DMS153 treated with DMSO at 0.1 percent for 48 hours (cell line): ENCODE results near the gene UBL3.

Experiments used
- DNase-seq: peaks from one replicate; lab custom pipeline; 2025; ENCODE audit not compliant: unreplicated experiment; lab: John Stamatoyannopoulos, UW

UBL3 gene

DNA sequence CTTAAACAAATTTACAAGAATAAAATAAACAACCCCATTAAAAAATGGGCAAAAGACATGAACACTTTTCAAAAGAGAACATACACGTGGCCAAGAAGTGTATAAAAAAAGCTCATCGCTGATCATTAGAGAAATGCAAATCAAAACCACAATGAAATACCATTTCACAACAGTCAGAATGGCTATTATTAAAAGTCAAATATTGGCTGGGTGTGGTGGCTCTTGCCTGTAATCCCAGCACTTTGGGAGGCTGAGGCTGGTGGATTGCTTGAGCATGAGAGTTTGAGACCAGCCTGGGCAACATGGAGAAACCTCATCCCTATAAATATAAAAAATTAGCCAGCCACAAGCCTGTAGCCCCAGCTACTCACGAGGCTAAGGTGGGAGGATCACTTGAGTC is 89.9 kb downstream of the UBL3 start:
- no peak for DNase-seq

DNA sequence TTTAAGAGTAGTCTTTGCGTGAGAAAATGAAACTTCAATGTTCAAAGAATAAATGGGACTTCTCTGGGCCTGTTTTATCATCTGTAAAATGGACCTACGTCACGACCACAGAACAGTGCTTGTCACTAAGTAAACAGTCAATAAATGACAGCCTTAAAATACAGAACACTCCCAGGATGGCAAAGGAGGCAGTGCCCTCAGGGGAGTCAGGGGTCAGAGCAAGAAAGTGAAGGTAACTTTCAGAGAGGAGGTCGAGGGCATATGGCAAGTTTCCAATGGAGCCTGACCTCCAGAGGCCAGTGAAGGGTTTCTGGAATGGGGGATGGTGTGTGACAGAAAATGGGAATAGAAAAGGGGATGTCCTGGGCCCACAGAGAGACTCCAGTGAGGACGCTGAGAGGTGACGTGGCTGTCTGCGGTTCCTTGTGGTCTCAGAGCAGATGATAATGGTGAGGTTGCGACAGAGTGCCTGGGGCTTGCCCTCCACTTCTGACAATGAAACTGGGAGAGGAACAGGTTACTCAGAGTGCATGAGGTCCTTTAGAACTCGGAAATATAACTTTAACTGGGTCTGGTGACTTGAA is 91.8 kb downstream of the UBL3 start:
- DNase-seq = no peak

DNA sequence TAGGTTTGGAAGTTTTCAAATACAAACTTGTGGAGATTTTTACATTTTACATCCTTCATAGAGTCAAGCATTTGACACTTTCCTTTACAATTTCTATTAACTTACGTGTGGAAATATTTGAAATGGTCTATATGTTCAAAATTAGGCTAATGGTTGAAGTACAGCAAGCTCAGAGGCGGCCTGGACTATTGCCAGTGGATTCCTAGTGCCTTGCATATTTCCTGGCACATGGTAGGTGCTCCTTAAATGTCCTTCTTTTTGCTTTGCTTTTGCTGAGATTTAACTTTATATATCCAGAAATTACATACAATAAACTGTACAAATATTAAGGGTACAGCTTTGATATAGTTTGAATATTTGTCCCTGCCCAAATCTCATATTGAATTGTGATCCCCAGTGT is 93.9 kb downstream of the UBL3 start:
- no peak for DNase-seq

DNA sequence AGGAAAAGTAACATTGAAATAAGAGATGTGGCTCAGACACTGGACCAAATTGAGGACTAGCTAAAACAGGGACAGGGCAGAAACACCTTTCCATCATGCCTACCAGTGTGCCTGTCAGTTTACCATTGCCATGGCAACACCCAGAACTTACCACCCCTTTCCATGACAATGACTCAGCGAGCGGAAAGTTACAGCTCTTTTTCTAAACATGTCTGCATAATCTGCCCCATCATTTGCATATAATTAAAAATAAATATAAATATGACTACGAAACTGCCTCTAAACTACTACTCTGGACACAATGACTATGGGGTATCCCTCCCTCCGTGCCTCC is 96.0 kb downstream of the UBL3 start:
- DNase-seq = no peak

DNA sequence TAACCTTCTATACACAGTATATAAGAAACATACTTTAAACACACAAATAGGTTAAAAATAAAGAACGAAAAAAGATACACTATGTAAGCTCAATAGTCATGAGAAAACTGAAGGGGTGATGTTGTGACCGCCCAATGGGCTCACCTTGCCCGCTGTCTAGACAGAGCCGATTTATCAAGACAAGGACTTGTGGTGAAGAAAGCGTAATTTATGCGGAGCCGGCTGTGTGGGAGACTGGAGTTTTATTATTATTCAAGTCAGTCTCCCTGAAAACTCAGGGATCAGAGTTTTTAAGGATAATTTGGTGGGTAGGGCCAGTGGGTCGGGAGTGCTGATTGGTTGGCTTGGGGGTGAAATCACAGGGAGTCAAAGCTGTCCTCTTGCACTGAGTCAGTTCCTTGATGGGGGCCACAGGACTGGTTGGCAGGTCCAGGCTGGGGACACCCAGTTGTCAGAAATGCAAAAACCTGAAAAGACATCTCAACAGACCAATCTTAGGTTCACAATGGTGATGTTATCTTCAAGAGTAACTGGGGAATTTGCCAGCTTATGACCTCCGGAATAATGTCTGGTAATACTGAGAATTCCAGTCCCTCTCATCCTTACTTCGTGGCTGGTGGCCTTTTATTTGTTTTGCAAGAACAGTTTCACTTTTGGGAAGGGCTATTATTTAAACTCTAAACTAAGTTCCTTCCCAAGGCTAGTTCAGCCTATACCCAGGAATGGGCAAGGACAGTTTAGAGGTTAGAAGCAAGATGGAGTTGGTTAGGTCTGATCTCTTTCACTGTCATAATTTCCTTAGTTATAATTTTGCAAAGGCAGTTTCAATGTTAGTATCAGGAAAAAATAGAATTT is 96.6 kb downstream of the UBL3 start:
- DNase-seq = no peak

DNA sequence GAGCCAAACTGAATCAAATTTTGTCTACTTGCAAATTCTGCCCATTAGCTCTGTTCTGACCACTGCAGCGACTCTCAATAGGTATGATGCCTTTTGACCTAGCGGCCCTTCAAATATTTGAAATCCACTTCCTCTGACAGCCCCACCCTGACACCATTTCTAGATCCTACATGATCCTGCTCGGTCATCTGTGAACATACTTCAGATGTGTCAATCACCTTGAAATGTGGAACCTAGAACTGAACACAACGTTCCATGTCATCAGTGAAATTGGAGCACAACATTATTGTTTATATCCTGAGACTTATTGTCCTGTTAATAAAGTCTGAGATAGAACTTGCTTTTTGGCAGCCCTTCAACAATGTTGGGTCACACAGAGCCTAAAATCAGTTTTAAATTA is 98.2 kb downstream of the UBL3 start:
- DNase-seq = no peak

DNA sequence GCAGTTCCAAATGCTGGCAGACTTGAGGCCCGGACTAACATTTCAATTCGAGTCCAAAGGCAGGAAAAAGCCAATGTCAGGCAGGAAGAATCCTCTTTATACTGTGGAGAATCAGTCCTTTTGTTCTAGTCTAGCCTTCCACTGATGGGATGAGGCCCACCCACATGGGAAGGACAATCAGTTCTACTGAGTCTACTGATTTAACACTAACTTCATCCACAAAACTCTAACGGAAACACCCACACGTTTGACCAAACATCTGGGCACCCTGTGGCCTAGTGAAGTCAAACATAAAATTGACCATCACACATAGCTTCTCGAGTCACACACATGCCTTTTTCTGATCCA is 100.3 kb downstream of the UBL3 start:
- no peak for DNase-seq

DNA sequence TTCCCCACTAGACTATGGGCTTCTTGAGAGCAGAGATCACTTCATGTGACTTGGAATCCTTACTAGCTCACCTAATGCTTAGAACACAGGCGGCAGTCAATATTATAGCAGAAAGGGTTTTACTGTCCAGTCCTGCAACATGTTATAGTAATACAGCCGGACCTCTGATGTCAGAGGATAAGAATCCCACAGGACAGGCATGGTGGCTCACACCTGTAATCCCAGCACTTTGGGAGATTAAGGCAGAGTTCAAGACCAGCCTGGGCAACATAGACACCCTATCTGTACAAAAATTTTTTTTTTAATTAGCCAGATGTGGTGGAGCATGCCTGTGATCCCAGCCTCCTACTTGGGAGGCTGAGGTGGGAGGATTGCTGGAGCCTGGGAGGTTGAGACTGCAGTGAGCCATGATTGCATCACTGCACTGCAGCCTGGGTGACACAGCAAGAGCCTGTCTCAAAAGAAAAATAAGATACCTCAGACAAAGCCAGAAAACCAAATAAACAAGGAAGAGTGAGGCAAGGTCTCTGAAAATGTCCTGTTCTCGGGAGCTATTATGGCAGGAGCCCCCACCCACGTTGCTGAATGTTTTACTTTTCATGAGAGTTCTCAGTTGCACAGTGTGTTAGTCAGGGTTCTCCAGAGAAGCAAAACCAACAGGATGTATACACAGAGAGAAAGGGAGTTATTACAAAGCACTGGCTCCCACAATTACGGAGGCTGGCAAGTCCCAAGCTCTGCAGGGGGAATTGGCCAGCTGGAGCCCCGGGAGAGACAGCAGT is 100.8 kb downstream of the UBL3 start:
- DNase-seq = no peak

DNA sequence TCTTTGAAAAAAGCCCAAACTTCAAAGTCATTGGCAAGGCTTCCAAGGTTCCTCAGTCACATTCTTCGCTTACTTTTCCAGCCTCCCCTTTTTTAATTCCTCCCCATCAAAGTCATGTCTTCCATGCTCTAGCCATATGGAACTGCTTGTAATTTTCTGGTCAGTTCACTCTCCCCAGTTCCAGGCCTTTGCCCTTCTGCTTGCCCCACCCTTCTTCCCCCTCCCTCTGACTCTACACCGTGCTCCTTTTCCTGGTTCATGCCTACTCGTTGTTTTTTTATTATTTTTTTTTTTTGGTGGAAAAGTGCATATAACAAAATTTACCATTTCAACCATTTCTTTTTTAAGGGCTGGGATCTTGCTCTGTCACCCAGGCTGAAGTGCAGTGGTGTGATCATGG is 102.3 kb downstream of the UBL3 start:
- no peak for DNase-seq

DNA sequence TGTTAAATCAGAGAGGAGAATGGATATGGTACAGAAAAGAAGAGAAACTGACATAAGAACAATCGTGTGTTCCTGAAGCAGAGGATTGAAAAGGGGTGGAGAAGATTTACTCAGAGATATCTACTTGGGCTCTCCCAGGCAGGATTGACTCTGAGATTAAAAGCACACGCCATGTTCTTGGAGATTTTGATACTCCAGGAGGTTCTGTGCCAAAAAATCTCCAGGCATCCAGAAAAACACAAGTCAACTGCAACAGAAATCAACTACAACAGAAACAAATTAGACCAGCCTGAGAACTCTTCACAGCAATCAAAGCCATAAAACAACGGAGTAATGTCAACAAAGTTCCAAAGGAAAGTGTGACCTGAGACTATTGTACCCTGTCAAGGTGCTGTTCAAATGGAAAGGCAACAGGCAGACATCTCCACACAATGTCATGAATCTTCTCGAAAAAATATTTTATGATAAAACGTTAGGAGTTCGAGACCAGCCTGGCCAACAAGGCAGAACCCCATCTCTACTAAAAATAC is 104.2 kb downstream of the UBL3 start:
- DNase-seq = no peak

DNA sequence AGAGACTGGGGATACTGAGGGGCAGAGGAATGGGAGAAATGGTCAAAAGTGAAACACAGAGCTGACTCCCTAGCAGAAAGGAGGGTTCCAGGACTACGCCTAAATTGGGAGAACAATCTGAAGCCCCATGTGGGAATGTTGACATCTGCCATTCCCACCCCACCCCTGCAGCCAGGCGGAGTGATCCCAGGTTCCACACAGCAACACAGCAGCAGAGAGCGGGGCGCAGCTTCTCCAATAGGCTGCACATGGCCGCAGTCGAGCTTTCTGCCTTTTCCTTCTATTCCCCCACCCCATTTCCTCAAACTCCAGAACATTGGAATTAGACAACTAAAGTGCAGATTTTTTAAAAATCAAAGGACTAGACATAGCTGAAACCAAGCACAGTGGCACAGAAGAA is 104.7 kb downstream of the UBL3 start:
- DNase-seq = no peak

DNA sequence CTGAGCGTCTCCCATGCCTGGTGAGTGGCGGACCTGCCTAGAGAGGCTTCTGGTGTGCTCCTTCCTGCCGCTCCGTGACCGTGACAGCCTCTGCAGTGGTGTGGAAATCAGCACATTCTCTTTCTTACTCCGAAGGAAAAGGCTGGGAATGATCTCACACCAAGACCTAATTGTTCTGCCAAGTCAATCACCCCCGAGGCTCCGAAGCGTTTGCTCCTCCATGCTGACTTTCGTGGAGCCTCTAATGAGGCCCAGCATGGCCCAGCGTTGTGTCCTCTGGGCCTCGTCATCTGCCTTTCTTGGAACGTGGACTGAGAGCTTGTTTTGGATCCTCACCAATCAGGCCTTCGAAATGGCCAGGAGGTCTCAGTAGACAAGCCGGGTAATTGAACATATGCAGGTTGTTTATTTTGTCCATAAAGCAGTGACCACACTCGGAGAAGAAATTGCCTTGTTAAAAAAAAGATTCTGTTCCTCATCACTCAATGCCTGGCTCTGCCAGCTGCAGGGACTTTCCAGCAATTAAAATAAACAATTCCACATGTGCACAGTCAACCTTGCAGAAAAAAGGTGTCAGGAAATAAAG is 107.1 kb downstream of the UBL3 start:
- no peak for DNase-seq

DNA sequence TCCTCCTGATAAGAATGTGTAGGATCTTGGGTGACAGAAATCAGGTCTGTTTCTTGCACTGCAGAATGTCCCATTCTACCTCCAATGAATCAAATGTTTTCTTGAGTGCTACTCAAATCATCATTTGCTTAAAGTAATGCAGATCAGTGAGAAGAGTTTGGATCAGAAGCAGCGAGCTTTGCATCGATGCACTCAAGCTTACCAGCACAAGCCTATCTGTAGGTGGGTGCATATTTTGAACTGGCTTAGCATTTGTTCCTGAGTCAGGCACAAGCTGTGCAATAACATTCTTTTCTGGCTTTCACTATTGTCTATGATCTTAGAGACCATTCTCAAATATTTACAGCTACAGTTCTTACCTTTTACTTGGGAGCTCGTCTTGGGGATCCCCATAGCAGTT is 109.5 kb downstream of the UBL3 start:
- DNase-seq = no peak

DNA sequence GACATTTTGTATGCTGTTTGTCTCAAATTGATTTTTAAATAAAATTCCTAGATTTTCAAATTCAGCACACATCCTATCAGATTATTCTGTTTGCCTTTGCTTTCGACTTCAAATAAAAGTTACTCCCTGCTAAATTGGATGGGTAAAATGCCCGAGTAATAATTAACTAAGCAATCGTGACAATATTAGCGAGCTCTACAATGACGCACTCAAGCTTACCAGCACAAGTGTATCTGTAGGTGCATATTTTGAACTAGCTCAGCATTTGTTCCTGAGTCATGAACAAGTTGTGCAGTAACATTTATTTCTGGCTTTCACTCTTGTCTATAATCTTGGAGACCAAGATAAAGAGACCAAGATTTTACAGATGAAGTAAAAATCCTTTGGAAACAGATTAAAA is 113.4 kb downstream of the UBL3 start:
- DNase-seq = no peak

DNA sequence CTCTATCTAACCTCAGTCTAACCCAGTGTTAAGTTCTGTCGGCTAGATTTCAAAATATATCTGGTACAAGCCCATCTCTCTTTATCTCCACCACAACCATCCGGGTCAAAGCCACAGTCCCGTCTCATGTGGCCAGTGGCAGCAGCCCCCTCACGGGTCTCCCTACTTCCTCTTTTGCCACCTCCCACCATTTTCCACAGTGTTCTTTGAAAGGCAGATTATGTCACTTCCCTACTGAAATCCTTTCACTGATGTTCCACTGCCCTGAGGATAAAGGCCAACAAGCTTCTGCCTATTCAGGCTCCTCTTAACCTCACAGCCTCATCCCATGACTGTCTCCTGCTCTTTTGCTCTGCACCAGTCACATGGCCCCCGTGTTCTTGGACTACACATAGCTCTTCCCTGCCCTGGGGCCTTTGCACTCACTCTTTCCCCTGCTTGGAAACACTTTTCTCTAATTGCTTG is 117.2 kb downstream of the UBL3 start:
- no peak for DNase-seq

DNA sequence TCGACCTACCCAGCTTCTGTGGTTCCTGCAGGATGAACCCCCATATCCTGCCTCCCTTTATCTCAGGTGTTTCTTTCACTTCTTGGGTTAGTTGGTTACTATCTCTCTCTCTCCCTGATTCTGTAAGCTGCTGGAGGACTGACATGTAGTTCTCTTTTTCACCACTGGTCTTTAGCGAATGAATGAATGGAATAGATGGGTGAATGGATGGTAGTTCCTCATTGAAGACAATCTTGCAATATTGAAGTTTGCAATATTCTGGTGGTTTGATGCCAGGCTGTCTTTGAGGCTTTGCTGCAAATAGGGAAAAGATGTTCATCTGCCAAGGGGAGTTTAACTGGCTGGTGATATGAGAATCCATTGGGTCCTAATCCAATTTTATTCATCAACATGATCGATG is 120.2 kb downstream of the UBL3 start:
- no peak for DNase-seq

DNA sequence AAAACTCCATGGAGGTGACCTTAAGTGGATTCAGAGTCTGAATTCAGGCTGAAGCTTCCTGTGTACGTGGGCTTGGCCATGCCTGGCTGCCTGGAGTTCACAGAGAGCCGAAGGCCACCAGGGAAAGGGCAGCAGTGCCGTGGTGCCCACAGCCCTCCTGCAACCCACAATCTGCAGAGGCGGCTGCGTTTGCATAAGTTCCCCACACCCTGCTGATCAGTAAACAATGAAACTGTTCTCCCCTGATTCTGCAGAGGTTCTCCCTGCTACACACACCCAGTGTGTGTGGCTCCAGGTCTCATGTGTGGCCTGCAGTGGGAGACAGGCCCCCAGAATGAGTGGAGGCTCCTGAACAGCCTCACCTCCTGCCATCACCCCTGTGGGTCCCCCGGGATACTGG is 128.0 kb downstream of the UBL3 start:
- DNase-seq = no peak

DNA sequence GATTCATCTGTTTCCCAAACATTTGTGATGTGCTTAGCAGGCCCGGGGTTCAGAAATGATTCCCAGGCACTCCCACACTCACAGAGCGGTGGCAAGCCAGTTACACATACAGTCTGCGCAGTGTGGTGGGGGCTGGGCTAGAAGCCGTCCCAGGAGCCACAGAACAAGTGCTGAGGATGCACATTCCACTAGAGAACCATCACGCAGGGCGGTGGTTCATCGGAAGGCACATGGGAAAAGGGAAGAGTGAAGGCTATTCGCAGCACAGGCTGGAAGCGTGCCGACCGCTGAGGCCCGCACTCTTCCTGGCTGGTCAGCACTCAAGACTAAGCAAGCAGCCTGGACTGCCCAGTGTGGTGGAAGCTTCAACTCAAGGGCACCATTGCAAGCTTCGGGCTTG is 128.7 kb downstream of the UBL3 start:
- DNase-seq = no peak

DNA sequence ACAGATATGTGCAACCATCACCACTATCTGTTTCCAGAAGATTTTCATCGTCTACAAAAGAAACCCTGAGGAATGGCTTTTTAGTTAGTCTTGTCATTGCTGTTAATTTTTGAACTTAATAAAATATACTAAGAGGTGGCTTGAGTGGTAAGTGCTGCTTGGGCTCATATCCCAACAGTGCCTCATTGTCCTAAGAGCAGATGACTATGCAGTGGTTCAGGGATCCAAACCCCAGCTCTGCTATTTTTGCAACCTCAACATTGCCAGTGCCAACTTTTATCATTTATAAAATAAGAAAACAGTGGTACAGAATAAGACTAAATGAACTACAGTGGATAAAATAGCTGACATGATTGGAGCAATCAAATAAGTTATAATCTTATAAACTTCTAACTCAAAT is 131.7 kb downstream of the UBL3 start:
- DNase-seq = no peak

DNA sequence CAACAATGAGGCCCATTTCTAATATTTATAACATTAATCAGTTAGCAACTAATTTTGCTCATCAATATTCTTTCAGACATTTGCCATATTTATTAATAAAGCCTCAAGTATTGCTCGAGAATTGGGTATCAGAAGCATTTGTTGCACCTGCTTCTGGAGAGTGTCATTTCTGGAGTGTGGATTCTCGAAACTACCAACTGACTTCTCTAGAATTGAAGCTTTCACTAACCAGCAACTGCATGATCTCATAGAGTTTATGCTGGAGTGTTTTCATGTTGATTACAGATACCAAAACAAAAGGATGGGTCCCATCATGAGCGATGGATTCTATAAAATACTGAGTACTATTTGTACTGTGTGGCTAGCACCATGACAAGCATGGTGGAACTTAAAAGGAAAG is 133.9 kb downstream of the UBL3 start:
- DNase-seq = no peak
